ENCODE results near the gene TMEM61.

DNA sequence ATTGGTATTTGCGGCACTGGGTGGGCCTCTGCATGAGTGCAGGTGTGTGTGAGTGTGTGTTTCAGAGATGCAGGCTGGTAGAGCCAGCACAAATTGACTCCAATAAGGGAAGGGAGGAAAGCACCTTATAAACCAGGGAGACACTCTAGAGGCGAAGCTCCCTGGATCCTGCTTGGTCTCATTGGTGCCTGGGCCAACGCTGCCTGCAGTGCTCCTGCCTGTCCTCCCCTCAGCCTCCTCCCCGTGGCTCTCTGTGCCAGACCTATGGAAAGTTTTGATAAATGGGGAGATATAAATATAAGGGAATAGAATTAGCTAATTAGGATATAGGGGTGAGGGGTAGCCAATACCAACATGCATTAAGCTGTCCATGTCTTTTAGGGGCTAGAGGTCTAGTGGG lies 20.9 kb downstream of the TMEM61 start:
- TF ChIP-seq, protein P1, sequence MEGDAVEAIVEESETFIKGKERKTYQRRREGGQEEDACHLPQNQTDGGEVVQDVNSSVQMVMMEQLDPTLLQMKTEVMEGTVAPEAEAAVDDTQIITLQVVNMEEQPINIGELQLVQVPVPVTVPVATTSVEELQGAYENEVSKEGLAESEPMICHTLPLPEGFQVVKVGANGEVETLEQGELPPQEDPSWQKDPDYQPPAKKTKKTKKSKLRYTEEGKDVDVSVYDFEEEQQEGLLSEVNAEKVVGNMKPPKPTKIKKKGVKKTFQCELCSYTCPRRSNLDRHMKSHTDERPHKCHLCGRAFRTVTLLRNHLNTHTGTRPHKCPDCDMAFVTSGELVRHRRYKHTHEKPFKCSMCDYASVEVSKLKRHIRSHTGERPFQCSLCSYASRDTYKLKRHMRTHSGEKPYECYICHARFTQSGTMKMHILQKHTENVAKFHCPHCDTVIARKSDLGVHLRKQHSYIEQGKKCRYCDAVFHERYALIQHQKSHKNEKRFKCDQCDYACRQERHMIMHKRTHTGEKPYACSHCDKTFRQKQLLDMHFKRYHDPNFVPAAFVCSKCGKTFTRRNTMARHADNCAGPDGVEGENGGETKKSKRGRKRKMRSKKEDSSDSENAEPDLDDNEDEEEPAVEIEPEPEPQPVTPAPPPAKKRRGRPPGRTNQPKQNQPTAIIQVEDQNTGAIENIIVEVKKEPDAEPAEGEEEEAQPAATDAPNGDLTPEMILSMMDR (IDR thresholded peaks at IDR 0.05) = no peak
- TF ChIP-seq POLR2AphosphoS5 (IDR thresholded peaks at IDR 0.05) = no peak

Measured in breast epithelium (tissue), 3 donors.